ENCODE data around the gene CACYBP. TPM values are rescaled to one million over a fixed set of nuclear protein-coding genes. Genes with fewer than 3 reads are reported as not detected.

The CACYBP gene, protein sequence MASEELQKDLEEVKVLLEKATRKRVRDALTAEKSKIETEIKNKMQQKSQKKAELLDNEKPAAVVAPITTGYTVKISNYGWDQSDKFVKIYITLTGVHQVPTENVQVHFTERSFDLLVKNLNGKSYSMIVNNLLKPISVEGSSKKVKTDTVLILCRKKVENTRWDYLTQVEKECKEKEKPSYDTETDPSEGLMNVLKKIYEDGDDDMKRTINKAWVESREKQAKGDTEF
- total RNA-seq (2022; extraction: Qiagen RNA extraction) = 155 to 210 TPM (median 178 TPM) in 5 replicates

DNA sequence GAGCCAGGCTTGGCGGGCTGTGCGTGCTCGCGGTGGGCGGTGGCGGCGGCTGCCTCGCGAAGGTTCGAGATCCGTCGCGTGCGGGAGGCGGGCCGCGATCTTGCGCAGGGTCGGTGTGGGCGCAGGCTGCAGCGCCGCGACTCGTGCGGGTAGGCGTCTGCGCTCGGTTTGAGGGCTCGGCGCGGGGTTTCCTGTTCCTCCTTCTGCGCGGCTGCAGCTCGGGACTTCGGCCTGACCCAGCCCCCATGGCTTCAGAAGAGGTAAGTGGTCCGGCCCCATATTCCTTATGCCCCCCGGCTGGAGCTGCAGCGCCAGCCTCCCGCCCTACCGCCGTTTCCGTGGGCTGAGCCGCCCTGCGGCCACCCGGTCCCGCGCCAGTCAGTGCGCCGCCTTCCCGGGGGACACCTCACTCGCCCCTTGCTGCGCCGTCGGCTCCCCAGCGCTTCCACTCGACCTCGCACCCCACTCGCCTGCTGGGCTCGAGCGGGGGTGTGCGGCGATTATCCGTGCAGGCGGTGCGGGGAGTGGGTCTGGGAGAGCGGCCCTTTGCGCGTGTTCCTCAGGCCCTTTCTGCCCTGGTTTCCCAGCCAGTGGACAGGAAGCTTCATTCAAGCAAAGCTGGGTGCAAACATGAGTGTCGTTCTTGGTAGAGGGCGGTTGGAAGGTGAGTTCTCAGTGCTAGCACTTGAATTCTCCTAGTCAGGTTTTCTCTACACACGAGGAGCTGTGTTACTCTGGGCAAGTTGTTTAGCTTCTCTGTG, at the start of gene CACYBP:
CACYBP (plus strand) TSS at position 12 of the 761 bp plus-strand sequence; CDS start at position 246, 234 bp downstream.

DNA sequence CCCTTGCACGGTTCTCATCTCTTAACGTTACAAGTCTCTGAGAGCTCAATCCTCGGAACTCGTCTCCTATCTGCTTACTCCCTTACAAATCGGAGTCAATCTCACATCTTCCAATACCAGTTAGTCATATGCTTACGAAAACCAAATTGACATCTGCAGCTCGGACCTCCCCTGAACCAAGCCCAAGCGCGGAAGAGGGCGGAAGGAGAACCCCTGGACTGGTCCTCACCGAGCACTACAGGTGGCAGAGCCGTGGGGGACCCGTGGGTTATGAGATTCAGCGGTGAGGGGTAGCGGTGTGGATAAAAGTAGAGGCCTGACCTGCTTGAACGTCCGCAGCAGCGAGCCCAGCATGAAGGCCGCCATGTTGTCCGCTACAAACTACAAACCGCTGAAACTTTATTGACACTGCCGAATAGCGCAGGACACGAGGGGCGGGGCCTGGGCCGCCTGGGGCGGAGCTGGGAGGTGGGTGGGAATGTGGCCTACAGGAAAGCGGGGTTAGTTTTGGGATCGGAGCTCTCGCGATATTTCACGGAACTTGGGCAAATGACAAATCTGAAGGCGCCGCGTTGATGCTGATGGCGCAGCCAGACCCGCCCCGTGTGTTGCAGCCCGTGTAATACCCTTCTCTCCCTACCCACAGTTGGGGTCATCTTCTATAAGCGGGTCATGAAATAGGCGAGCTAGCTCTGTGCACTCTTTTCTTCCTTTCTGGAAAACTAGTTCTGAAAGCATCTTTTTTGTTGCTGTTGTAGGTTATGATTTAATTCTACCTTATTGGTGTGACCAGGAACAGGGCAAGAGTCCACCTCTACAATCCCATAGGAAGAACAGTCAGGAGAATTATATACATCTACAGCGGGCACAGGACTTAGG, 23.5 kb downstream of the CACYBP start, which contains the start of gene MRPS14:
MRPS14 (minus strand) TSS at position 383 of the 879 bp plus-strand sequence; CDS start at position 366, 17 bp downstream.

Other genes with a start within 250 kb of the CACYBP start
- gene MRPS14, start 23.5 kb downstream of the CACYBP start, total RNA-seq (2022; extraction: Qiagen RNA extraction) = 15.9 to 27.9 TPM (median 26.3 TPM) in 5 replicates
- not detected in 5 replicates for gene TNN, start 67.9 kb downstream of the CACYBP start, total RNA-seq (2022; extraction: Qiagen RNA extraction)
- gene KIAA0040, start 192.8 kb downstream of the CACYBP start, total RNA-seq (2022; extraction: Qiagen RNA extraction) = 0.80 to 0.98 TPM (median 0.95 TPM) in 5 replicates

All from A549 treated with Hydrocortisone at 1 μM for 4 hours (cell line).